Smooth muscle cell (in vitro differentiated cells): Measurements from ENCODE around the gene FSTL5. TPM values are rescaled to one million over a fixed set of nuclear protein-coding genes. Genes with fewer than 3 reads are reported as not detected.

Source experiments
- DNase-seq: peaks from one replicate; lab custom pipeline; 2025; ENCODE audit not compliant: unreplicated experiment; lab: John Stamatoyannopoulos, UW
- H2AFZ ChIP-seq: fragments of 200-600 bp; sonication (generic); 2 replicates; pipeline ENCODE4 v1.6.0; 2016; ENCODE audit warnings: antibody characterized with exemption, low read depth, mild to moderate bottlenecking
- H3F3A ChIP-seq: fragments of 200-600 bp; sonication (generic); 2 replicates; pipeline ENCODE4 v1.6.0; 2017; ENCODE audit warnings: antibody characterized with exemption, low read depth
- H3K27ac ChIP-seq: fragments of 200-600 bp; sonication (generic); 2 replicates; pipeline ENCODE4 v1.5.1; 2016; ENCODE audit warnings: low read depth, mild to moderate bottlenecking
- H3K27me3 ChIP-seq: fragments of 200-600 bp; sonication (generic); 2 replicates; pipeline ENCODE4 v1.6.1; 2016; ENCODE audit warnings: low read depth, mild to moderate bottlenecking
- H3K36me3 ChIP-seq: fragments of 200-600 bp; sonication (generic); 2 replicates; pipeline ENCODE4 v1.5.1; 2016; ENCODE audit warnings: low read depth
- H3K4me1 ChIP-seq: fragments of 200-600 bp; sonication (generic); 2 replicates; pipeline ENCODE4 v1.5.1; 2016; ENCODE audit warnings: low read depth
- H3K4me2 ChIP-seq: fragments of 200-600 bp; sonication (generic); 2 replicates; pipeline ENCODE4 v1.6.0; 2016; ENCODE audit warnings: mild to moderate bottlenecking
- H3K4me3 ChIP-seq: fragments of 200-600 bp; sonication (generic); 2 replicates; pipeline ENCODE4 v1.5.1; 2016; ENCODE audit warnings: mild to moderate bottlenecking
- H3K79me2 ChIP-seq: fragments of 200-600 bp; sonication (generic); 2 replicates; pipeline ENCODE4 v1.6.0; 2016; ENCODE audit warnings: low read depth, mild to moderate bottlenecking
- H3K9ac ChIP-seq: fragments of 200-600 bp; sonication (generic); 2 replicates; pipeline ENCODE4 v1.6.0; 2016; ENCODE audit warnings: low read depth
- H3K9me3 ChIP-seq: fragments of 200-600 bp; sonication (generic); replicated peaks from 2 replicates; pipeline ENCODE4 v1.5.1; 2016; ENCODE audit warnings: low read depth
- H4K20me1 ChIP-seq: fragments of 200-600 bp; sonication (generic); 2 replicates; pipeline ENCODE4 v1.6.0; 2016; ENCODE audit warnings: low read depth
- CTCF ChIP-seq: fragments of 200-600 bp; sonication (generic); IDR thresholded peaks from 2 replicates; pipeline ENCODE4 v1.5.1; 2017; ENCODE audit warnings: borderline replicate concordance, mild to moderate bottlenecking, antibody characterized with exemption; ENCODE audit not compliant: insufficient read depth, poor library complexity, severe bottlenecking
- WGBS: methylation state at CpG from one replicate; pipeline ENCODE4 v1.1.7; 2016; ENCODE audit warnings: low lambda C conversion rate; 5-methylcytosine and 5-hydroxymethylcytosine counted together
- polyA plus RNA-seq: library from polyadenylated mRNA; unstranded; fragments of >200 nt; fragmentation: Nextera tagmentation; extraction: Ambion mirVana; gene quantifications from 2 replicates; pipeline ENCODE4 v1.2.1, GENCODE V29; 2016
- total RNA-seq: library from RNA; depleted of rRNA; stranded (reverse); fragments of >200 nt; gene quantifications from 2 replicates; pipeline ENCODE4 v1.2.3, GENCODE V29; 2014

The FSTL5 gene
- total and polyA plus RNA-seq, 2 experiments from 2014 or later: 0.04 TPM; not detected in 1

GRCh38 chr4:161799710-161800109 lies 364.1 kb downstream of the FSTL5 start:
- Histone ChIP-seq H3K27ac (no peak overlapping the region), H3K4me2 (no peak overlapping the region), H3K27me3 (no peaks in the 10 kb centered on the region), H3K4me3 (no peak overlapping the region), H3K79me2 (no peaks in the 10 kb centered on the region), H3F3A (no peaks in the 10 kb centered on the region), H3K36me3 (no peaks in the 10 kb centered on the region), H3K4me1 (peaks cover 4% of the 10 kb centered on the region), H3K9me3 (no peaks in the 10 kb centered on the region), H2AFZ (no peak overlapping the region), H4K20me1 (no peaks in the 10 kb centered on the region), H3K9ac (no peak overlapping the region)
- TF ChIP-seq CTCF: no peak
- DNase-seq: no peak
- WGBS: 72% methylated on average over 3 of the region's 3 CpGs

DNA sequence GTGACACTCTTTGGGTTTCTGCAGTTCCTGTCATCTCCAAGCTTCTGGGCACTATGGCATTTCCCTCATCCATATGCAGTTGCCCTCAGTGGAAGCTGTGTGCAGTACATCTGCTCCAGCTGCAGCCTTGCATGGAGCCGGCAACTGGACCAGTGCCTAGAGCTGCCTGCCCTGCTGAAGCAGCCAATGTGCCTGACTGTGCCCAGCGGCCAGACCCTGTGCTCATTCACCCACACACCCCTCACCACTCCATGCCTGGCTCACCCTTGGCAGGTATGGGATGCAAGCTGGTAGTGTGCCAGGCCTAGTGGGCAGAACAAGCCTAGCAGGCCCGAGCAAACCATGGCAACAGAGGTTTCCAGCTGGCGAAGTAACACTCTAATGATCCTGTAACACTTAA lies 370.8 kb downstream of the FSTL5 start:
- WGBS: 86% methylated on average over 4 of the region's 4 CpGs
- Histone ChIP-seq H2AFZ (no peak overlapping the region), H3K9ac (no peak overlapping the region), H3K4me2 (no peak overlapping the region), H4K20me1 (no peaks in the 10 kb centered on the region), H3K27me3 (no peaks in the 10 kb centered on the region), H3K4me1 (no peaks in the 10 kb centered on the region), H3F3A (no peaks in the 10 kb centered on the region), H3K27ac (no peak overlapping the region), H3K9me3 (no peaks in the 10 kb centered on the region), H3K4me3 (no peak overlapping the region), H3K36me3 (no peaks in the 10 kb centered on the region), H3K79me2 (no peaks in the 10 kb centered on the region)
- DNase-seq: no peak
- TF ChIP-seq CTCF: no peak

DNA sequence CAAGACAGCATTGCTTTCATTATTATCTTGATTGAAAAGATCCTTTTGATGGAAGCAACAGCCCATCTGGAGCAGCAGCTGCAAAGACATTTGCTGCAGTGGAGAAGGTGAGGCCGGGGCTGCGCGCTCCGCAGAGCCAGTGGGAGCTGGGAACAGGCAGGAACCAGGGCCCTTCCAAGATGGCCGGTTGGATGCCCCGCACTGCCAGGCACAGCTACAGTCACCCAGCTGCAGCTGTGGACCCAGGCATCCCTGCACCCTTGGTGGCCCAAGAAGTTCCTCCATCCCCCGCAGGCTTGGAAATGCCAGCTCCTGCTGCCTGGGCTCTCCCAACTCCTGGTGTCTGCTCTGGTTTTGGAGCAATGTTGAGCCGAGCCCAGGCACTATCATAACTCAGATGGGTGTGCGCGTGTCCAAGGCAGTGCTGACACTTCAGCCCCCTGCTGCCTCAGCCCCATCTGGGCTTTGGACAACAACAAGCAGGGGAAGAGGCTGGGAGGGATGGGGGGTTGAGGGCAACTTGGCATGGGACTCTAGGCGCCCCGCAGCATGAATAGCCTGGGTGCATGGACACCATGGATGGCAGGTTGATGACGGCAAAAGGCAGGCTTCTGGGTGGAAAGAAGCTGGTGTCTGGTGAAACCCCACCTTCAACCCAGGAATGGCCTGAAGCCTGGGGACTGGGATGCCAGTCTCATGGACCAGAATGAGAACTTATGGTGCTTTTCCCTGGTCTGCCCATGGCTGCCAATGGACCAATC lies 371.8 kb downstream of the FSTL5 start:
- no peak for DNase-seq
- no peak for TF ChIP-seq CTCF
- Histone ChIP-seq H3K9ac (no peak overlapping the region), H3K79me2 (no peaks in the 10 kb centered on the region), H3K36me3 (no peaks in the 10 kb centered on the region), H3K27ac (no peak overlapping the region), H3F3A (no peaks in the 10 kb centered on the region), H3K4me3 (no peak overlapping the region), H4K20me1 (no peaks in the 10 kb centered on the region), H3K9me3 (no peaks in the 10 kb centered on the region), H3K27me3 (no peaks in the 10 kb centered on the region), H3K4me2 (no peak overlapping the region), H3K4me1 (no peaks in the 10 kb centered on the region), H2AFZ (no peak overlapping the region)
- 95% methylated on average over 12 of the region's 13 CpGs for WGBS

DNA sequence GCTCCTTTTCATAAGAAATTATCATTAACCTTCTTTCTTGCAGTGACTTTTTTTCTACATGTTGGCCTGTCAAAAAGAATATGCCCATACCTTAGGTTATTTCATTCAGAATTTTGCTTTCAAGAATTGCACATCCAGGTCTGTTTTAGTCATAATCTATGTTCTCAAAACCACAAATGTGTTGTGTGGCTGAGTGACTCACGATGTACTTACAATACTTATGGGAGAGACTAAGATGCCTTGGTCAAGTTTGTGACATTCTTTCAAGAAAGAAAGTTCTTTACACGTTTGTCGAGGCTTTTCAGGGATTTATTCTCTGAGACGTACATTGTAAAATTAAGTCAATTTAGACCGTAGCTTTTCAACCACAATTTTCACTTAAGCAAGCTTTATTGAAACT lies 396.7 kb downstream of the FSTL5 start:
- H3K79me2 ChIP-seq: no peaks in the 10 kb centered on the region
- 16% methylated on average over 5 of the region's 5 CpGs for WGBS
- no peak overlapping the region for H3K27ac ChIP-seq
- H4K20me1 ChIP-seq: no peaks in the 10 kb centered on the region
- H3K36me3 ChIP-seq: no peaks in the 10 kb centered on the region
- no peaks in the 10 kb centered on the region for H3K9me3 ChIP-seq
- no peaks in the 10 kb centered on the region for H3K27me3 ChIP-seq
- no peak for DNase-seq
- H3K4me2 ChIP-seq: no peak overlapping the region
- H3K9ac ChIP-seq: no peak overlapping the region
- no peak overlapping the region for H2AFZ ChIP-seq
- H3F3A ChIP-seq: no peaks in the 10 kb centered on the region
- no peak overlapping the region for H3K4me3 ChIP-seq
- TF ChIP-seq CTCF: no peak
- no peaks in the 10 kb centered on the region for H3K4me1 ChIP-seq
